K562 (cell line): ENCODE results near the gene TBL2. TPM values are rescaled to one million over a fixed set of nuclear protein-coding genes. Genes with fewer than 3 reads are reported as not detected.

Source experiments
- ARHGAP35 ChIP-seq: fragments of 450-650 bp; IDR thresholded peaks from 2 replicates; pipeline ENCODE4 v1.6.1; 2018; ENCODE audit not compliant: partially characterized antibody
- BCOR ChIP-seq: fragments of 450-650 bp; IDR thresholded peaks from 2 replicates; pipeline ENCODE4 v1.6.1; 2016
- CLOCK ChIP-seq: fragments of 250-450 bp; sonication (Bioruptor Pico); IDR thresholded peaks from 2 replicates; pipeline ENCODE4 v1.4.0; 2020; ENCODE audit warnings: mild to moderate bottlenecking, moderate library complexity, borderline replicate concordance
- E2F6 ChIP-seq, 2 experiments: IDR thresholded peaks; 2 replicates each; pipeline ENCODE4 v1.6.1; 2011; ENCODE audit warnings: borderline replicate concordance in 1 of 2, control low read depth in 1 of 2, low read depth in 1 of 2, low read length in 1 of 2, mild to moderate bottlenecking in 1 of 2, mixed read lengths in 1 of 2, moderate library complexity in 1 of 2; ENCODE audit not compliant: insufficient read depth in 1 of 2, insufficient read length in 1 of 2, poor library complexity in 1 of 2, severe bottlenecking in 1 of 2; ENCODE audit errors: extremely low read depth in 1 of 2
- EP300 ChIP-seq: IDR thresholded peaks from 2 replicates; pipeline ENCODE4 v1.6.1; 2012; ENCODE audit warnings: low read length, improper control_type of control experiment
- HMBOX1 ChIP-seq: sonication (generic); IDR thresholded peaks from 2 replicates; pipeline ENCODE4 v1.6.1; 2016
- L3MBTL2 ChIP-seq: fragments of 450-650 bp; IDR thresholded peaks from 2 replicates; pipeline ENCODE4 v1.6.1; 2016; ENCODE audit warnings: mild to moderate bottlenecking, moderate library complexity
- MAFF ChIP-seq: IDR thresholded peaks from 2 replicates; pipeline ENCODE4 v1.6.1; 2012; ENCODE audit warnings: low read length, improper control_type of control experiment
- MAFK ChIP-seq: IDR thresholded peaks from 2 replicates; pipeline ENCODE4 v1.6.1; 2011; ENCODE audit warnings: low read length, improper control_type of control experiment
- NRF1 ChIP-seq, 2 experiments: fragments of 450-650 bp; IDR thresholded peaks in 1 of 2; conservative IDR thresholded peaks in 1 of 2; 2 replicates each; pipeline ENCODE4 v1.6.1; 2014; ENCODE audit warnings: mild to moderate bottlenecking in 2 of 2
- SIRT6 ChIP-seq: IDR thresholded peaks from one replicate; pipeline ENCODE4 v1.6.1; 2012; ENCODE audit warnings: low read depth, mild to moderate bottlenecking, control low read depth, inconsistent platforms, low read length, moderate library complexity
- SMARCA4 ChIP-seq: fragments of 450-650 bp; IDR thresholded peaks from 2 replicates; pipeline ENCODE4 v1.6.1; 2016
- TSHZ1 ChIP-seq: fragments of 250-450 bp; sonication (Bioruptor Pico); IDR thresholded peaks from 2 replicates; pipeline ENCODE4 v1.4.0; 2020; ENCODE audit warnings: mild to moderate bottlenecking, moderate library complexity
- ZNF121 ChIP-seq: sonication (generic); formaldehyde crosslinking; conservative IDR thresholded peaks from 2 replicates; pipeline ENCODE4 v1.8.0; 2022; ENCODE audit warnings: missing genetic modification reagents
- ZNF766 ChIP-seq: fragments of 200-800 bp; sonication (Bioruptor generic); conservative IDR thresholded peaks from 2 replicates; pipeline ENCODE4 v1.6.1; 2016; ENCODE audit warnings: missing genetic modification characterization, missing compliant biosample characterization
- ZNF780A ChIP-seq: fragments of 250-450 bp; sonication (Bioruptor Pico); IDR thresholded peaks from 2 replicates; pipeline ENCODE4 v1.5.0; 2021; ENCODE audit warnings: mild to moderate bottlenecking
- polyA plus RNA-seq, 8 experiments: library from polyadenylated mRNA; depleted of rRNA in 4 of 8; stranded (reverse) in 5 of 8; unstranded in 3 of 8; fragments of >200 nt; fragmentation: Nextera tagmentation in 2 of 8; fragmentation: Illumina TruSeq in 1 of 8; extraction: Ambion mirVana in 2 of 8; extraction: Trizol in 1 of 8; gene quantifications; 2 replicates each; pipeline versions ENCODE4 v1.2.1 to v1.2.3, GENCODE V29; 2011 to 2014; ENCODE audit warnings: inconsistent platforms in 1 of 8, missing spikeins in 1 of 8
- total RNA-seq, 7 experiments: library from RNA; depleted of rRNA in 6 of 7; stranded (reverse); fragments of >200 nt in 6 of 7; fragmentation: Illumina TruSeq in 2 of 7; extraction: Trizol in 2 of 7; gene quantifications; 2 replicates each; pipeline versions ENCODE4 v1.2.1 to v1.2.3, GENCODE V29; 2011 to 2021; ENCODE audit warnings: low replicate concordance in 1 of 7

TBL2 gene
- total and polyA plus RNA-seq, 9 of the 15 experiments (the other 6 are each of a cell fraction or from before 2014, with no cell fraction given) = 2.5 to 123 (median 49.2) TPM

- TF ChIP-seq MAFK (peak; percentile 41; the same call in 1 of the 2 replicates), ARHGAP35 (no peak), SIRT6 (no peak), E2F6 (IDR thresholded peaks at IDR 0.05; ENCODE audit: borderline replicate concordance in 1 of 2, extremely low read depth in 1 of 2, insufficient read depth in 1 of 2, insufficient read length in 1 of 2, low read depth in 1 of 2, low read length in 1 of 2, poor library complexity in 1 of 2, severe bottlenecking in 1 of 2) (peak in 1 of 2 experiments; percentile 36), TSHZ1 (CRISPR knock-in tag) (no peak), L3MBTL2 (peak; percentile 47; the same call in 1 of the 2 replicates), BCOR (no peak), ZNF766 (peak; percentile 45; the same call in 1 of the 2 replicates), MAFF (peak; percentile 35; the same call in 1 of the 2 replicates), ZNF780A (CRISPR knock-in tag) (no peak), HMBOX1 (no peak), SMARCA4 (peak; percentile 57; the same call in 1 of the 2 replicates), NRF1 (conservative IDR thresholded peaks at IDR 0.05 in 1 of 2, IDR thresholded peaks at IDR 0.05 in 1 of 2) (peak in 1 of 2 experiments; percentile 8; a peak in 1 of 4 replicates), EP300 (no peak), CLOCK (CRISPR knock-in tag) (no peak), ZNF121 (CRISPR knock-in tag) (no peak)
Observed at GRCh38 chr7:73560109-73560835, 18.1 kb downstream of the TBL2 start (continued).
